ENCODE measurements around the gene AQP4. TPM values are rescaled to one million over a fixed set of nuclear protein-coding genes. Genes with fewer than 3 reads are reported as not detected.

Gene AQP4
- total RNA-seq, 4 donors from 2014 or later: 0.36 to 3.3 (median 0.59) TPM; not detected in 1

DNA sequence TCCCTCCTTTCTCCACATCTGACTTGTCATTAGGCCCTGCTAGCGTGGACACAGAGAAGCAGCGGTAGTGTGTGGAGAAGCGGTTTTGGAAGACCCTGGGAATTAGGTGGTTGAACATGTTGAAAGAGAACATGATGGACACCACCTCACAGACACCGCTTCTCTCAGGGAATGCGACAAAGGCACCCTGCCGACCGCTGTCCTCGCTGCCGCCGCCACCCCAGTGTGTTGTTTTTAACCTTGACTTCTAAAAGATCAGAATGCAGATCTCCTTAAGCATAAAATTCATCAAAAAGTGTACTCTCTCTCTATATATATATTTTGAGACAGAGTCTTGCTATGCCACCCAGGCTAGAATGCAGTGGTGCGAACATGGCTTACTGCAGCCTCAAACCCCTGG lies 33.2 kb downstream of the AQP4 start:
- no peak for TF ChIP-seq CTCF (IDR thresholded peaks at IDR 0.05)
- no peak for TF ChIP-seq POLR2A (IDR thresholded peaks at IDR 0.05)
- H3K4me3 ChIP-seq (ENCODE audit: low read depth, poor library complexity, severe bottlenecking): no peak overlapping the region
- intact Hi-C loops (cut with DNase I; ENCODE audit: low total_unique reads): no loop called here
- no peak for DNase-seq (ENCODE audit: low spot score in 2 of 2)
- WGBS, 2 donors: 97 to 99% methylated on average over 11 of the region's 11 CpGs

GRCh38 chr18:26827581-26827980 lies 37.9 kb downstream of the AQP4 start:
- no peak for TF ChIP-seq POLR2A (IDR thresholded peaks at IDR 0.05)
- no peak for TF ChIP-seq CTCF (IDR thresholded peaks at IDR 0.05)
- no peak for DNase-seq (ENCODE audit: low spot score in 2 of 2)
- no peak overlapping the region for H3K4me3 ChIP-seq (ENCODE audit: low read depth, poor library complexity, severe bottlenecking)
- 75 to 80% methylated on average over 3 of the region's 3 CpGs for WGBS, 2 donors
- intact Hi-C loops (cut with DNase I; ENCODE audit: low total_unique reads): no loop called here

DNA sequence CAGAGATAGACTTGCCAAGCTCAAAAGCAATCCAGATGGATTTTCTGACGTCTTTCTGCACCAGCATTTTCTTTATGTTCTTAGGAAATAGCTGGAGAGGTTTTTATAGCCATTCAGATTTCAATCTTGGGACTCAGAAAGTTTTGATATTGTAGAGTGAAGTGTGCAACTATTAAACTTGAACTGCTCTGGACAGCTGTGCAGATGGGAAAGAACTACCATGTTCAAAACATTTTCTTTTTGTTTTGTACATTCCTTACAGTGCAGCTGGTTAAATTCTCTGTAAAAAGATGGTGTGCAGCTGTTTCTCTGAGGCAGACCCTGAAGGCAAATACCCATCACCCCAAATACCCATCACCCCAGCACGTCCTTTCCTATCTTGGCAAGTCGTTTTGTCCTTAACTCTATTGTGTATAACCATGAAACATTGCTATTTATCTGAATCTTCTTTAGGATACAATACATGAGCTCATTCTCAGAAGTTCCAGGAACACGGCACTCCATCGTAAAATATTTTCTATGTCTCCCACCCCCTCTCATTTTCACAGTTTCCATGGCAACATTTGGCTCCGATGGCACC lies 38.8 kb downstream of the AQP4 start:
- WGBS, 2 donors: 38 to 46% methylated on average over 6 of the region's 6 CpGs

GRCh38 chr18:26821181-26821580 lies 44.3 kb downstream of the AQP4 start:
- H3K4me3 ChIP-seq (ENCODE audit: low read depth, poor library complexity, severe bottlenecking): no peak overlapping the region
- DNase-seq (ENCODE audit: low spot score in 2 of 2): no peak
- TF ChIP-seq CTCF (IDR thresholded peaks at IDR 0.05): no peak
- TF ChIP-seq POLR2A (IDR thresholded peaks at IDR 0.05): no peak
- 67 to 100% methylated on average over 1 of the region's 1 CpG for WGBS, 2 donors
- intact Hi-C loops (cut with DNase I; ENCODE audit: low total_unique reads): no loop called here

More for the DNA sequence above, 38.8 kb downstream of the AQP4 start:
- no peak overlapping the region for H3K4me3 ChIP-seq (ENCODE audit: low read depth, poor library complexity, severe bottlenecking)
- intact Hi-C loops (cut with DNase I; ENCODE audit: low total_unique reads): no loop called here
- no peak for DNase-seq (ENCODE audit: low spot score in 2 of 2)
- TF ChIP-seq CTCF (IDR thresholded peaks at IDR 0.05) (no peak), POLR2A (IDR thresholded peaks at IDR 0.05) (no peak)

DNA sequence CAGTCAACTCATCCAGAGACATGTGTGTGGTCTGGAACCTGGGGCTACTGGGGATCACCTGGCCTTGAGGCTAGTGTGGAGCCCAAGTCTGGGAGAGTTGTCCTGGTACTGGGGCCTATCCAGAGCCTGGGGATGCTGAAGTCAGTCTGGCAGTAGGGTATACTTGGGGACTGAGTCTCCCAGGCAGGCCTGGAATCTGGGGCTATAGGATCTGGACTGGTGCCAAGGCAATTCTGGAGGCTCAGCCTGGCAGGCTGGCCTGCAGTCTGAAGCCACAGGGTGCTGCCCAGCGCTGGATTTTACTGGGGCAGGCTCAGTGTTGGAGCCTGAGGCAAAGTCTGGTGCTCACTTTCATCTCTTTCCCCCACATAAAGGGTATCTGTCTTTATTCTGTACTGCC lies 46.5 kb downstream of the AQP4 start:
- WGBS, 2 donors: 91 to 94% methylated on average over 1 of the region's 1 CpG
- DNase-seq (ENCODE audit: low spot score in 2 of 2): no peak
- intact Hi-C loops (cut with DNase I; ENCODE audit: low total_unique reads): no loop called here
- H3K4me3 ChIP-seq (ENCODE audit: low read depth, poor library complexity, severe bottlenecking): no peak overlapping the region
- no peak for TF ChIP-seq POLR2A (IDR thresholded peaks at IDR 0.05)
- TF ChIP-seq CTCF (IDR thresholded peaks at IDR 0.05): no peak

DNA sequence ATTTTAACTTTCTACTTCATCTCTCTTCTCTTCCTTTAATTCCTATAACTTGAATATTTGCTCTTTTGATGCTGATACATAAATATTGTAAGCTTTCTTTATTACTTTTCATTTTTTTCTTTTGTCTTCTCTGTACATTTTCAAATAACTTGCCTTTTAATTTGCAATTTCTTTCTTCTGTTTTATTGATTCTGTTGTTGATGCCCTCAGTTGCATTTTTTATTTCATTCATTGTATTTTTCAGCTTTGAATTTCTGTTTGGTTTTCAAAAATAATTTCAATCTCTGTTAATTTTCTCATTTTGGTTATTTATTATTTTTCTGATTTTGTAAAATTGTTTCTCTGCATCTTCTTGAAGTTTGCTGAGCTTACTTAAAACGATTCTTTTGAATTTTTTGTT lies 47.0 kb downstream of the AQP4 start:
- no peak overlapping the region for H3K4me3 ChIP-seq (ENCODE audit: low read depth, poor library complexity, severe bottlenecking)
- TF ChIP-seq POLR2A (IDR thresholded peaks at IDR 0.05): no peak
- no peak for TF ChIP-seq CTCF (IDR thresholded peaks at IDR 0.05)
- no peak for DNase-seq (ENCODE audit: low spot score in 2 of 2)
- intact Hi-C loops (cut with DNase I; ENCODE audit: low total_unique reads): no loop called here
- 79 to 82% methylated on average over 1 of the region's 1 CpG for WGBS, 2 donors
